ENCODE data around the gene DNM1. TPM values are rescaled to one million over a fixed set of nuclear protein-coding genes. Genes with fewer than 3 reads are reported as not detected.

DNM1 gene
- total RNA-seq, 1 donor from 2014 or later: 84.0 TPM

- Mint-ChIP-seq H3K4me3 (peak overlapping the region; percentile 54), H3K9me3 (no peaks in the 10 kb centered on the region)
- TF ChIP-seq, protein P1, sequence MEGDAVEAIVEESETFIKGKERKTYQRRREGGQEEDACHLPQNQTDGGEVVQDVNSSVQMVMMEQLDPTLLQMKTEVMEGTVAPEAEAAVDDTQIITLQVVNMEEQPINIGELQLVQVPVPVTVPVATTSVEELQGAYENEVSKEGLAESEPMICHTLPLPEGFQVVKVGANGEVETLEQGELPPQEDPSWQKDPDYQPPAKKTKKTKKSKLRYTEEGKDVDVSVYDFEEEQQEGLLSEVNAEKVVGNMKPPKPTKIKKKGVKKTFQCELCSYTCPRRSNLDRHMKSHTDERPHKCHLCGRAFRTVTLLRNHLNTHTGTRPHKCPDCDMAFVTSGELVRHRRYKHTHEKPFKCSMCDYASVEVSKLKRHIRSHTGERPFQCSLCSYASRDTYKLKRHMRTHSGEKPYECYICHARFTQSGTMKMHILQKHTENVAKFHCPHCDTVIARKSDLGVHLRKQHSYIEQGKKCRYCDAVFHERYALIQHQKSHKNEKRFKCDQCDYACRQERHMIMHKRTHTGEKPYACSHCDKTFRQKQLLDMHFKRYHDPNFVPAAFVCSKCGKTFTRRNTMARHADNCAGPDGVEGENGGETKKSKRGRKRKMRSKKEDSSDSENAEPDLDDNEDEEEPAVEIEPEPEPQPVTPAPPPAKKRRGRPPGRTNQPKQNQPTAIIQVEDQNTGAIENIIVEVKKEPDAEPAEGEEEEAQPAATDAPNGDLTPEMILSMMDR (conservative IDR thresholded peaks at IDR 0.05): no peak
These were observed 47.0 kb downstream of the DNM1 start for GRCh38 chr9:128249908-128250838.

DNA sequence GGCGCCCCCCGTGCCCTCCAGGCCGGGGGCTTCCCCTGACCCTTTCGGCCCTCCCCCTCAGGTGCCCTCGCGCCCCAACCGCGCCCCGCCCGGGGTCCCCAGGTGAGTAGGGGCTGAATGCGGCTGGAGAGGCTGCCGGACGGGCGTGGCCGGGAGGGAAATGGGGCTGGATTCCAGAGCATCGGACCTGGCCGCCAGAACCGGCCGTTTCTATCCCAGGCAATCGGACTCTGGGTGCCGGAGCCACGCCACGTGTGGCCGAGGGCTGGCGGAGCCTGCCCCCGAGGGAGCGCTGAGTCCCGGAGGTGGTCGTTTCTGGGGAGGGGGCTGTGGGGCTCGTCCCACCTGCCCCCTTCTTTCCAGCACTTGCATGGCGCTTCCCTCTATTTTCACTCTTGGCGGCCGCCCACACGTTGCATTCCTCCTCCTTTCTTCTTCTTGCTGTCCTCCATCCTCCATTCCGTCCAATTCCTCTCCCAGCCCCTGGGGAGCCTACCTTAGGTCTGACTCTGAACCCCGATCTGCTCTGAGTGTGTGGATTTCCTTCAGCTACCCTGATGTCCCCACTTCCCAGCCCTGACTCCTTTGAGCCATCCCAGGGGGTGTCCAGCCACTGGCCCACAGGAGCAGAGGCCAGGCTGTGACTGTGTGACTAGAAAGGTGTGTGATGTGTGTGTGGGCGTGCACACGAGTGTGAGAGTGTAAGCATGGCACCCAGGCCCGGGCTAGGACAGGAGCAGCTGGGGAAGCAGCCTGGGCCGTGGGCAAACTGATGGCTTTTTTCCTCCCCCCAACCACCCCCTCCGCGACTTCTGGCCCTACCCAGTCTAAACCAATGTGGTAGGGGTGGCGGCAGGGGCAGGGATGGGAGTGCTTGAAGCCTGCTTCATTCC, 47.9 kb downstream of the DNM1 start:
- Mint-ChIP-seq H3K36me3 (ENCODE audit: low read depth) (peaks cover 5% of the 10 kb centered on the region), H3K27me3 (ENCODE audit: low read depth) (peaks cover 5% of the 10 kb centered on the region), H3K9me3 (no peaks in the 10 kb centered on the region), H3K27ac (ENCODE audit: unreplicated experiment) (no peak overlapping the region), H3K4me3 (peak overlapping the region; percentile 88), H3K4me1 (peaks cover 41% of the 10 kb centered on the region)
- TF ChIP-seq, protein P1 (conservative IDR thresholded peaks at IDR 0.05): no peak
- no peak for DNase-seq (ENCODE audit: low read depth, low spot score)

More at GRCh38 chr9:128249908-128250838, 47.0 kb downstream of the DNM1 start:
- DNase-seq (ENCODE audit: low read depth, low spot score): peak; percentile 90
- Mint-ChIP-seq H3K27ac (ENCODE audit: unreplicated experiment) (peak overlapping the region; percentile 27), H3K4me1 (peaks cover 45% of the 10 kb centered on the region), H3K36me3 (ENCODE audit: low read depth) (peaks cover 4% of the 10 kb centered on the region), H3K27me3 (ENCODE audit: low read depth) (peaks cover 4% of the 10 kb centered on the region)

DNA sequence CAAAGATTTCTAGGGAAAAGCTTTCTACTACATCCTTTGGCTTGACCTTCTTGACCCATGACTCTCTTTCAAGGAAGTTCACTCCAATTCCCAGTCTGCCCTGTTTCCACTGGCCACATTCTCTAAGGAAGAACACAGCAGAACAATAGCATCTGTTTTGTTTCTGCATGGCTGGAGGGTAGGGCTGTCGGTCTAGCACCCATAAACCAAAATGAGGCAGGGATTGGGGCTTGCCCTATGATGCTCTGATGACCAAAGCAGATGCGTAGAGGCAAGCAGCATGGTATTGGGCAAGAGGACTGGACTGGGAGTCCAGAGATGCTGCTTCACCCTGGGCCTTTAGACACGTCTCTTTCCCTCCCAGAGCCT, 48.5 kb downstream of the DNM1 start:
- no peak for DNase-seq (ENCODE audit: low read depth, low spot score)
- TF ChIP-seq, protein P1 (conservative IDR thresholded peaks at IDR 0.05): no peak
- Mint-ChIP-seq H3K27me3 (ENCODE audit: low read depth) (peaks cover 5% of the 10 kb centered on the region), H3K9me3 (no peaks in the 10 kb centered on the region), H3K4me1 (peaks cover 37% of the 10 kb centered on the region), H3K4me3 (peak overlapping the region; percentile 88), H3K36me3 (ENCODE audit: low read depth) (peaks cover 5% of the 10 kb centered on the region), H3K27ac (ENCODE audit: unreplicated experiment) (no peak overlapping the region)

GRCh38 chr9:128252317-128253139, 49.3 kb downstream of the DNM1 start:
- no peak for DNase-seq (ENCODE audit: low read depth, low spot score)
- H3K36me3 Mint-ChIP-seq (ENCODE audit: low read depth): peaks cover 5% of the 10 kb centered on the region
- peak overlapping the region; percentile 88 for H3K4me3 Mint-ChIP-seq
- peak overlapping the region; percentile 12 for H3K27ac Mint-ChIP-seq (ENCODE audit: unreplicated experiment)
- H3K4me1 Mint-ChIP-seq: peaks cover 31% of the 10 kb centered on the region
- TF ChIP-seq, protein P1 (conservative IDR thresholded peaks at IDR 0.05): no peak
- H3K27me3 Mint-ChIP-seq (ENCODE audit: low read depth): peaks cover 5% of the 10 kb centered on the region
- no peaks in the 10 kb centered on the region for H3K9me3 Mint-ChIP-seq

Data from neural crest cell (in vitro differentiated cells).